ENCODE data around the gene SYNDIG1. TPM values are rescaled to one million over a fixed set of nuclear protein-coding genes. Genes with fewer than 3 reads are reported as not detected.

The SYNDIG1 gene
- total and polyA plus RNA-seq, 2 experiments from 2014 or later = 1.7 to 2.4 TPM

DNA sequence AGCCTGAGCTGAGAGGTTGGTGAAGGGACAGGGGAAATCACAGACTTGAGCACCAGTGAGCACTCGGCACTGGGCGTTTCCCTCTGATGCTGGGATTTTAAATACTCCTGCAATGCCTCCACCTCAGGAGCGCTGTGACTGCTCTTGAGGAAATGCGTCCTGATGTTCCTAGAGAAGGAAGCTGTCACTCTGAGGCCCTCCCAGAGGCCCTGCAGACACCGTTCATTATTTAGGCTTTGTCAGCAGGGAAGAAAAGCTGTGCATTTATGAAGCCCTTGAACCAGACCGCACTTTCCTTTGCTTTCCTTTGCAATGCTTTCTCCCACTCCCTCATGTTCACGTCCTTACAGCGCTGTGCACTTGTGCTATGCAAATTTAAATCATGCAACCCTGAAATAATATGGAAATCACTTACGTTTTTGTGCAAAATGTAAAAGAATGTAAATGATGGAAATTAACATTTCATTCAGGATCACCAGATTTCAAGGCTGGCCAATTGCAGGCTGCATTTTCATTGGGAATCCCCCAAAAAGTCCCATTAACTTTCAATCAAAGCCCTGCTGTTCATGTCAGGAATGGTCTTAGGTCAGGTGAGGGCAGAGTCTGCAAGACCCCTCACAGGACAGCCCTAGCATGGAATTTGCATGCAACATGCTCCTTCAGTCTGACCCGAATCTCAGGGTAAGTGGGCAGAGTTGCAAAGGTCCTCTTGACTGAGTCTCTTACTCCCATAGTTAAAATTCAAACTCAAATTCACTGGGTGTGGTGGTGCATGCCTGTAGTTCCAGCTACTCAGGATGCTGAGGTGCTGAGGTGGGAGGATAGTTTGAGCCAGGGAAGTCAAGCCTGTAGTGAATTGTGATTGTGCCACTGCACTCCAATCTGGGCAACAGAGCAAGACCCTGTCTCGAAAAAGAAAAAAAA, 45.8 kb upstream of the SYNDIG1 start:
- DNase-seq (ENCODE audit: low read depth in 1 of 2, low spot score in 1 of 2) = no peak
- no peak overlapping the region for H3K4me3 ChIP-seq
- H3K36me3 ChIP-seq = no peaks in the 10 kb centered on the region
- TF ChIP-seq, protein P1, sequence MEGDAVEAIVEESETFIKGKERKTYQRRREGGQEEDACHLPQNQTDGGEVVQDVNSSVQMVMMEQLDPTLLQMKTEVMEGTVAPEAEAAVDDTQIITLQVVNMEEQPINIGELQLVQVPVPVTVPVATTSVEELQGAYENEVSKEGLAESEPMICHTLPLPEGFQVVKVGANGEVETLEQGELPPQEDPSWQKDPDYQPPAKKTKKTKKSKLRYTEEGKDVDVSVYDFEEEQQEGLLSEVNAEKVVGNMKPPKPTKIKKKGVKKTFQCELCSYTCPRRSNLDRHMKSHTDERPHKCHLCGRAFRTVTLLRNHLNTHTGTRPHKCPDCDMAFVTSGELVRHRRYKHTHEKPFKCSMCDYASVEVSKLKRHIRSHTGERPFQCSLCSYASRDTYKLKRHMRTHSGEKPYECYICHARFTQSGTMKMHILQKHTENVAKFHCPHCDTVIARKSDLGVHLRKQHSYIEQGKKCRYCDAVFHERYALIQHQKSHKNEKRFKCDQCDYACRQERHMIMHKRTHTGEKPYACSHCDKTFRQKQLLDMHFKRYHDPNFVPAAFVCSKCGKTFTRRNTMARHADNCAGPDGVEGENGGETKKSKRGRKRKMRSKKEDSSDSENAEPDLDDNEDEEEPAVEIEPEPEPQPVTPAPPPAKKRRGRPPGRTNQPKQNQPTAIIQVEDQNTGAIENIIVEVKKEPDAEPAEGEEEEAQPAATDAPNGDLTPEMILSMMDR (IDR thresholded peaks at IDR 0.05; ENCODE audit: low read depth, low read length) = no peak
- H3K27me3 ChIP-seq = no peaks in the 10 kb centered on the region
- no peaks in the 10 kb centered on the region for H3K9me3 ChIP-seq (ENCODE audit: low read depth)
- peaks cover 7% of the 10 kb centered on the region for H3K4me1 ChIP-seq (ENCODE audit: low read depth)
- no peak overlapping the region for H3K27ac ChIP-seq

DNA sequence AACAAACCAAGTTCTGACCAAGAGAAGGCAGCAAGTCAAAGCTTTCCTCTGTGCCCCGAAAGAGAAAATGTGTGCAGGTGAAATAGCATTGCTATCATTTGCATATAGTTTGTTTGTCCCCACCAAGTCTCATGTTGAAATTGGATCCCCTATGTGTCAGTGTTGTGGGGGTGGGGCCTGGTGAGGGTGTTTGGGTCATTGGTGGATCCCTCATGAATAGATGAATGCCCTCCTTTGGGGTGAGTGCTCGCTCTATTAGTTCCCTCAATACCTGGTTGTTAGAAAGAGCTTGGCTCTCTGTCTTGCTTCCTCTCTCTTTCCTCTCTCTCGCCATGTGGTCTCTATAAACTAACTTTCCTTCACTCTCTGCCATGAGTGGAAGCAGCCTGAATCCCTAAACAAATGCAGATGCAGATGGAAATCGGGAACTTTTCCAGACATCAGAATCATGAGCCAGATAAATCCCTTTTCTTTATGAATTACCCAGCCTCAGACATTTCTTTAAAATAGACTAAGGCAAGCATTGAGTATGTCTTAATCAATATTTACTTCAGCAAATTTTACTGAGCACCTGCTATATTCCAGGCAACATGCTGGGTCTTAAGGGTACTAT, 43.8 kb upstream of the SYNDIG1 start:
- no peaks in the 10 kb centered on the region for H3K4me1 ChIP-seq (ENCODE audit: low read depth)
- no peak overlapping the region for H3K4me3 ChIP-seq
- H3K27ac ChIP-seq = no peak overlapping the region
- H3K27me3 ChIP-seq = no peaks in the 10 kb centered on the region
- no peak for DNase-seq (ENCODE audit: low read depth in 1 of 2, low spot score in 1 of 2)
- H3K9me3 ChIP-seq (ENCODE audit: low read depth) = no peaks in the 10 kb centered on the region
- TF ChIP-seq, protein P1 (IDR thresholded peaks at IDR 0.05; ENCODE audit: low read depth, low read length) = no peak
- no peaks in the 10 kb centered on the region for H3K36me3 ChIP-seq

DNA sequence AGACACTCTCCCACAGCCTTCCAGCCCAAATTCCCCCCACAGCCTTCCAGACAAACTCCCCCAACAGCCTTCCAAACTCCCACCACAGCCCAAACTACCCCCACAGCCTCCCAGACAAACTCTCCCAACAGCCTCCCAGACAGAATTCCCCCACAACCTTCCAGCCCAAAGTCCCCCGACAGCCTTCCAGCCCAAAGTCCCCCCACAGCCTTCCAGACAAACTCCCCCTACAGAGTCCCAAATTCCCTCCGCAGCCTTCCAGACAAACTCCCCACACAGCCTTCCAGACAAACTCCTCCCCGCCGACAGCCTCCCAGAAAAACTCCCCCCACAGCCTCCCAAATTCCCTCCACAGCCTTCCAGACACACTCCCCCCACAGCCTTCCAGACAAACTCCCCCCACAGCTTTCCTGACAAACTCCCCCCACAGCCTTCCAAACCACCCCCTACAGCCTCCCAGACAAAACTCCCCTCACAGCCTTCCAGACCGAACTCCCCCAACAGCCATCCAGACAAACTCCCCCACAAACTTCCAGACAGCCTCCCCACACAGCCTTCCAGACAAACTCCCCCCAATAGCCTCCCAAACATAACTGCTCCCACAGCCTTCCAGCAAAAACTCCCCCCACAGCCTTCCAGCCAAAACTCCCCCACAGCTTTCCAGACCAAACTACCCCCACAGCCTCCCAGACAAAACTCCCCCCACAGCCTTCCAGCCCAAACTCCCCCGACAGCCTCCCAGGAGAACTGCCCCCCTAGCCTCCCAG, 38.0 kb upstream of the SYNDIG1 start:
- TF ChIP-seq, protein P1 (IDR thresholded peaks at IDR 0.05; ENCODE audit: low read depth, low read length) = no peak
- DNase-seq (ENCODE audit: low read depth in 1 of 2, low spot score in 1 of 2) = no peak
- no peaks in the 10 kb centered on the region for H3K4me1 ChIP-seq (ENCODE audit: low read depth)
- H3K27ac ChIP-seq = no peak overlapping the region
- no peaks in the 10 kb centered on the region for H3K9me3 ChIP-seq (ENCODE audit: low read depth)
- H3K4me3 ChIP-seq = no peak overlapping the region
- no peaks in the 10 kb centered on the region for H3K27me3 ChIP-seq
- no peaks in the 10 kb centered on the region for H3K36me3 ChIP-seq

DNA sequence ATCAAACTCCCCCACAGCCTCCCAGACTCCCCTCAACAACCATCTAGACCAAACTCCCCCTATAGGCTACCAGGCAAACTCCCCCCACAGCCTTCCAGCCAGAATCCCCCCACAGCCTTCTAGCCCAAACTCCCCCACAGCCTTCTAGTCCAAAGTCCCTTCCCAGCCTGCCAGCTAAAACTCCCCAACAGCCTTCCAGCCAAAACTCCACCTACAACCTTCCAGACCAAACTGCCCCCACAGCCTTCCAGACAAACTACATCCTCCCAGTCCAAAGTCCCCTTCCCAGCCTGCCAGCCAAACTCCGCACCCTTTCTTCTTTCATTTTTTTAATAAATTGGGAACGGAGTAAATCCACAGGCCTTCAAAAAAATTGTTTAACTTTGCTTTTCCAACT, 37.4 kb upstream of the SYNDIG1 start:
- Histone ChIP-seq H3K9me3 (ENCODE audit: low read depth) (no peaks in the 10 kb centered on the region), H3K4me3 (no peak overlapping the region), H3K4me1 (ENCODE audit: low read depth) (no peaks in the 10 kb centered on the region), H3K27me3 (no peaks in the 10 kb centered on the region), H3K27ac (no peak overlapping the region), H3K36me3 (no peaks in the 10 kb centered on the region)
- DNase-seq (ENCODE audit: low read depth in 1 of 2, low spot score in 1 of 2) = no peak
- TF ChIP-seq, protein P1 (IDR thresholded peaks at IDR 0.05; ENCODE audit: low read depth, low read length) = no peak

DNA sequence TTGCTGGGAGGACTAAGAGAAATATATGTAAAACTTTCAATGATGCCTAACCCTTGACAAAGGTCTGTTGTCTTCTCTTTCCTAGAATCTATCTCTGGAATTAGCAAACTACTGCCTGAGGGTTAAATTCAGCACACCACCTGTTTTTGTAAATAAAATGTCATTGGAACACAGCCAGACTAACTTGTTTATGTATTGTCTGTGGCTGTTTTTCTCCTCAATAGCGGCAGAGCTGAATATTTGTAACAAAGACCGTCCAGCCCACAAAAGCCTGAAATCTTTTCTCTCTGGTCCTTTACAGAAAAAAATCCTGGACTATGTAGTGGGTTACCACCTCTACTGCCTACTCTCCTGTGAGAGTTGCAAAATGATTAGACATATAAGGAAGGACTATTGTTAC, 33.3 kb upstream of the SYNDIG1 start:
- Histone ChIP-seq H3K9me3 (ENCODE audit: low read depth) (no peaks in the 10 kb centered on the region), H3K27ac (no peak overlapping the region), H3K36me3 (no peaks in the 10 kb centered on the region), H3K4me3 (no peak overlapping the region), H3K4me1 (ENCODE audit: low read depth) (no peaks in the 10 kb centered on the region), H3K27me3 (no peaks in the 10 kb centered on the region)
- TF ChIP-seq, protein P1 (IDR thresholded peaks at IDR 0.05; ENCODE audit: low read depth, low read length) = no peak
- DNase-seq (ENCODE audit: low read depth in 1 of 2, low spot score in 1 of 2) = no peak

Data from cardiac muscle cell (in vitro differentiated cells and primary cell).